ENCODE data around the gene MAGI1. TPM values are rescaled to one million over a fixed set of nuclear protein-coding genes. Genes with fewer than 3 reads are reported as not detected.
A peak's percentile ranks its signal among the peaks of the same experiment; 100 is the strongest.

Gene MAGI1
- polyA plus RNA-seq, 1 of the 3 experiments (the other 2 are of a cell fraction) = 10.3 TPM

GRCh38 chr3:65596029-65596300, 442.8 kb downstream of the MAGI1 start:
- H3K9me2 ChIP-seq = no peaks in the 10 kb centered on the region
- peak overlapping the region in 1 of 2 experiments; percentile 58; a peak in 2 of 4 replicates for H3K4me3 ChIP-seq (ENCODE audit: low read depth in 2 of 2, low read length in 1 of 2)
- CTCF ChIA-PET = interaction anchor here (0.8 to 7.0 kb wide), 11 partner anchors 29 to 1065 kb away, joined by 3 to 51 read pairs (median 4); no protein-coding TSS in a partner anchor
- H3K79me2 ChIP-seq (ENCODE audit: insufficient read depth) = peaks cover 44% of the 10 kb centered on the region
- DNase-seq = no peak
- no peaks in the 10 kb centered on the region for H3K9me3 ChIP-seq
- no peaks in the 10 kb centered on the region for H3F3A ChIP-seq (replicated peaks; ENCODE audit: insufficient read depth)
- peak overlapping the region in 1 of 2 experiments; percentile 94; a peak in 2 of 4 replicates for H3K27ac ChIP-seq (ENCODE audit: low read depth in 2 of 2, low read length in 1 of 2)
- H3K36me3 ChIP-seq (replicated peaks in 1 of 2; ENCODE audit: control insufficient read depth in 1 of 2, insufficient read depth in 2 of 2, low read length in 1 of 2) = no peaks in the 10 kb centered on the region
- H3K9ac ChIP-seq = no peak overlapping the region
- TF ChIP-seq SIN3A (IDR thresholded peaks at IDR 0.05; ENCODE audit: borderline replicate concordance, low read depth, low read length) (no peak), GATA2 (CRISPR knock-in tag; IDR thresholded peaks at IDR 0.05) (no peak), FOXM1 (IDR thresholded peaks at IDR 0.05; ENCODE audit: low read depth) (no peak), IRF3 (IDR thresholded peaks at IDR 0.05; ENCODE audit: low read depth, low read length) (no peak), CTCF (IDR thresholded peaks at IDR 0.05) (no peak), RAD21 (IDR thresholded peaks at IDR 0.05; ENCODE audit: low read length) (no peak), TEAD4 (IDR thresholded peaks at IDR 0.05; ENCODE audit: borderline replicate concordance, insufficient read depth) (no peak), TAF1 (IDR thresholded peaks at IDR 0.05; ENCODE audit: borderline replicate concordance, low read depth, low read length) (no peak), EZH2phosphoT487 (IDR thresholded peaks at IDR 0.05; ENCODE audit: borderline replicate concordance, low read depth) (no peak), FOSL2 (IDR thresholded peaks at IDR 0.05; ENCODE audit: borderline replicate concordance, low read depth) (no peak), YY1 (IDR thresholded peaks at IDR 0.05; ENCODE audit: low read depth) (no peak)
- H3K4me2 ChIP-seq = peak overlapping the region; percentile 88; the same call in 1 of the 2 replicates
- H2AFZ ChIP-seq (ENCODE audit: low read depth) = no peak overlapping the region
- POLR2A ChIA-PET = interaction anchor here (1.0 to 1.4 kb wide), 5 partner anchors 18 to 157 kb away, joined by 3 to 8 read pairs (median 4); no protein-coding TSS in a partner anchor
- H3K4me1 ChIP-seq (ENCODE audit: control insufficient read depth in 1 of 2, insufficient read depth in 2 of 2, low read depth in 1 of 2, low read length in 1 of 2) = peaks cover 0 to 17% of the 10 kb centered on the region in 2 experiments; a peak in 2 of 4 replicates
- 69% methylated on average over 5 of the region's 5 CpGs for WGBS (ENCODE audit: low lambda C conversion rate)
- H4K20me1 ChIP-seq (ENCODE audit: insufficient read depth) = no peaks in the 10 kb centered on the region; the same call in 1 of the 2 replicates
- no peaks in the 10 kb centered on the region for H3K27me3 ChIP-seq (ENCODE audit: insufficient read depth)

GRCh38 chr3:65595222-65596028, 443.3 kb downstream of the MAGI1 start:
- no peak for TF ChIP-seq MAX (IDR thresholded peaks at IDR 0.05; ENCODE audit: low read depth)
- TF ChIP-seq TCF12 (IDR thresholded peaks at IDR 0.05) = no peak
- no peaks in the 10 kb centered on the region for H3K9me3 ChIP-seq
- H3F3A ChIP-seq (replicated peaks; ENCODE audit: insufficient read depth) = no peaks in the 10 kb centered on the region
- peak overlapping the region; percentile 88; the same call in 1 of the 2 replicates for H3K4me2 ChIP-seq
- peak overlapping the region in 1 of 2 experiments; percentile 94; a peak in 2 of 4 replicates for H3K27ac ChIP-seq (ENCODE audit: low read depth in 2 of 2, low read length in 1 of 2)
- CTCF ChIA-PET = interaction anchor here (0.7 to 7.0 kb wide), 23 partner anchors 11 to 1065 kb away, joined by 3 to 51 read pairs (median 4); no protein-coding TSS in a partner anchor
- no peaks in the 10 kb centered on the region; the same call in 1 of the 2 replicates for H4K20me1 ChIP-seq (ENCODE audit: insufficient read depth)
- WGBS (ENCODE audit: low lambda C conversion rate) = 50% methylated on average over 8 of the region's 8 CpGs
- peak; percentile 36 for DNase-seq
- POLR2A ChIA-PET = interaction anchor here (1.2 to 1.4 kb wide), 3 partner anchors 34 to 156 kb away, joined by 3 to 5 read pairs (median 4); no protein-coding TSS in a partner anchor
- H3K4me1 ChIP-seq (ENCODE audit: control insufficient read depth in 1 of 2, insufficient read depth in 2 of 2, low read depth in 1 of 2, low read length in 1 of 2) = peaks cover 0 to 17% of the 10 kb centered on the region in 2 experiments; a peak in 2 of 4 replicates
- H3K79me2 ChIP-seq (ENCODE audit: insufficient read depth) = peaks cover 44% of the 10 kb centered on the region
- H3K9me2 ChIP-seq = no peaks in the 10 kb centered on the region
- H2AFZ ChIP-seq (ENCODE audit: low read depth) = no peak overlapping the region
- H3K4me3 ChIP-seq (ENCODE audit: low read depth in 2 of 2, low read length in 1 of 2) = peak overlapping the region in 1 of 2 experiments; percentile 58; a peak in 2 of 4 replicates
- no peaks in the 10 kb centered on the region for H3K36me3 ChIP-seq (replicated peaks in 1 of 2; ENCODE audit: control insufficient read depth in 1 of 2, insufficient read depth in 2 of 2, low read length in 1 of 2)
- H3K27me3 ChIP-seq (ENCODE audit: insufficient read depth) = no peaks in the 10 kb centered on the region
- no peak overlapping the region for H3K9ac ChIP-seq

Data from SK-N-SH (cell line).